Activated CD4-positive, alpha-beta T cell treated with anti-CD3 and anti-CD28 coated beads, Interleukin-2, amount 10 ng/mL, durations not matched to agents 7 days and 5 days (primary cell): ENCODE data around the gene ITGAV. TPM values are rescaled to one million over a fixed set of nuclear protein-coding genes. Genes with fewer than 3 reads are reported as not detected.

ENCODE experiments used
- CTCF ChIA-PET: fragments of 350-600 bp; sonication (Branson Sonifier 250); formaldehyde crosslinking; loops from one replicate; lab custom pipeline; 2021; ENCODE audit warnings: antibody characterized with exemption; lab: Charles Lee
- POLR2A ChIA-PET: fragments of 350-600 bp; sonication (Branson Sonifier 250); formaldehyde crosslinking; loops from one replicate; lab custom pipeline; 2021; ENCODE audit warnings: antibody characterized with exemption; lab: Charles Lee
- DNase-seq: peaks from one replicate; pipeline ENCODE4 v3.0.0-alpha.2; 2020
- H3K27ac Mint-ChIP-seq: one replicate; pipeline ENCODE4 v1.8.0; 2021; ENCODE audit warnings: mild to moderate bottlenecking, moderate library complexity, mixed read lengths
- H3K27me3 Mint-ChIP-seq: one replicate; pipeline ENCODE4 v1.8.0; 2021; ENCODE audit warnings: mixed read lengths
- H3K36me3 Mint-ChIP-seq: one replicate; pipeline ENCODE4 v1.8.0; 2021; ENCODE audit warnings: low read depth, mixed read lengths
- H3K4me1 Mint-ChIP-seq: one replicate; pipeline ENCODE4 v1.8.0; 2021; ENCODE audit warnings: mixed read lengths
- H3K4me3 Mint-ChIP-seq: one replicate; pipeline ENCODE4 v1.8.0; 2021; ENCODE audit warnings: mild to moderate bottlenecking, moderate library complexity, mixed read lengths
- H3K9me3 Mint-ChIP-seq: one replicate; pipeline ENCODE4 v1.8.0; 2021; ENCODE audit warnings: mixed read lengths
- total RNA-seq, 2 experiments: library from RNA; stranded (reverse); gene quantifications; one replicate each; pipeline ENCODE4 v1.2.3, GENCODE V29; 2021

ITGAV gene
- total RNA-seq: 1 to 10 TPM; 6.5 to 7.0 TPM

- peak within 1 kb of the TSS; percentile 89 for H3K27ac Mint-ChIP-seq
- peak; percentile 88 for DNase-seq
- no peaks in the 10 kb centered on the region for H3K36me3 Mint-ChIP-seq
- H3K4me3 Mint-ChIP-seq: peak within 1 kb of the TSS; percentile 83
- CTCF ChIA-PET: interaction anchor here (0.9 to 1.3 kb wide), 4 partner anchors 11 to 90 kb away, joined by 3 to 4 read pairs (median 3); no protein-coding TSS in a partner anchor
- peaks cover 27% of the 10 kb centered on the region for H3K4me1 Mint-ChIP-seq
- no peaks in the 10 kb centered on the region for H3K9me3 Mint-ChIP-seq
- peaks cover 9% of the 10 kb centered on the region for H3K27me3 Mint-ChIP-seq
- POLR2A ChIA-PET: interaction anchor here (0.6 to 1.3 kb wide), 3 partner anchors 79 to 859 kb away, joined by 3 to 7 read pairs (median 3); partner anchors contain the start of gene ZC3H15
Measured at GRCh38 chr2:186589612-186590349, at the start of gene ITGAV. ITGAV (plus strand) TSS chr2:186590056; CDS start chr2:186590339, 283 bp downstream.

- Mint-ChIP-seq H3K27ac (no peak overlapping the region), H3K4me1 (no peaks in the 10 kb centered on the region), H3K36me3 (no peaks in the 10 kb centered on the region), H3K27me3 (peaks cover 10% of the 10 kb centered on the region), H3K9me3 (no peaks in the 10 kb centered on the region), H3K4me3 (no peak overlapping the region)
- no peak for DNase-seq
- ChIA-PET CTCF (no interaction called here), POLR2A (no interaction called here)
Measured at GRCh38 chr2:186540941-186541340, 48.9 kb upstream of the ITGAV start.

- Mint-ChIP-seq H3K4me3 (no peak overlapping the region), H3K36me3 (no peaks in the 10 kb centered on the region), H3K27me3 (peaks cover 4% of the 10 kb centered on the region), H3K27ac (no peak overlapping the region), H3K9me3 (no peaks in the 10 kb centered on the region), H3K4me1 (no peaks in the 10 kb centered on the region)
- ChIA-PET CTCF (no interaction called here), POLR2A (no interaction called here)
- DNase-seq: no peak
Measured at GRCh38 chr2:186542002-186542401, 47.9 kb upstream of the ITGAV start.

GRCh38 chr2:186543561-186544131 lies 46.2 kb upstream of the ITGAV start:
- ChIA-PET CTCF (no interaction called here), POLR2A (no interaction called here)
- no peak overlapping the region for H3K4me3 Mint-ChIP-seq
- no peaks in the 10 kb centered on the region for H3K27me3 Mint-ChIP-seq
- no peak for DNase-seq
- H3K4me1 Mint-ChIP-seq: no peaks in the 10 kb centered on the region
- H3K27ac Mint-ChIP-seq: no peak overlapping the region
- H3K9me3 Mint-ChIP-seq: no peaks in the 10 kb centered on the region
- H3K36me3 Mint-ChIP-seq: no peaks in the 10 kb centered on the region

GRCh38 chr2:186544255-186544675 lies 45.6 kb upstream of the ITGAV start:
- no peak overlapping the region for H3K4me3 Mint-ChIP-seq
- ChIA-PET CTCF (interaction anchor here (0.8 kb wide), 1 partner anchor 10 kb away, joined by 5 read pairs; no protein-coding TSS in a partner anchor), POLR2A (no interaction called here)
- no peaks in the 10 kb centered on the region for H3K4me1 Mint-ChIP-seq
- H3K27me3 Mint-ChIP-seq: no peaks in the 10 kb centered on the region
- no peak overlapping the region for H3K27ac Mint-ChIP-seq
- no peaks in the 10 kb centered on the region for H3K9me3 Mint-ChIP-seq
- DNase-seq: no peak
- no peaks in the 10 kb centered on the region for H3K36me3 Mint-ChIP-seq

GRCh38 chr2:186546846-186547245 lies 43.0 kb upstream of the ITGAV start:
- Mint-ChIP-seq H3K4me1 (no peaks in the 10 kb centered on the region), H3K27me3 (no peaks in the 10 kb centered on the region), H3K27ac (no peak overlapping the region), H3K9me3 (no peaks in the 10 kb centered on the region), H3K36me3 (no peaks in the 10 kb centered on the region), H3K4me3 (no peak overlapping the region)
- DNase-seq: no peak
- CTCF ChIA-PET: no interaction called here
- POLR2A ChIA-PET: no interaction called here

GRCh38 chr2:186551323-186552050 lies 38.4 kb upstream of the ITGAV start:
- CTCF ChIA-PET: no interaction called here
- no peaks in the 10 kb centered on the region for H3K9me3 Mint-ChIP-seq
- DNase-seq: no peak
- H3K27ac Mint-ChIP-seq: no peak overlapping the region
- no peaks in the 10 kb centered on the region for H3K36me3 Mint-ChIP-seq
- no peaks in the 10 kb centered on the region for H3K4me1 Mint-ChIP-seq
- peaks cover 1% of the 10 kb centered on the region for H3K27me3 Mint-ChIP-seq
- POLR2A ChIA-PET: no interaction called here
- H3K4me3 Mint-ChIP-seq: no peak overlapping the region

- Mint-ChIP-seq H3K27ac (no peak overlapping the region), H3K4me1 (no peaks in the 10 kb centered on the region), H3K27me3 (peaks cover 2% of the 10 kb centered on the region), H3K4me3 (no peak overlapping the region), H3K9me3 (no peaks in the 10 kb centered on the region), H3K36me3 (no peaks in the 10 kb centered on the region)
- DNase-seq: no peak
- POLR2A ChIA-PET: no interaction called here
- CTCF ChIA-PET: no interaction called here
Measured at GRCh38 chr2:186554429-186554828, 35.4 kb upstream of the ITGAV start.

- Mint-ChIP-seq H3K36me3 (no peaks in the 10 kb centered on the region), H3K27me3 (peaks cover 2% of the 10 kb centered on the region), H3K9me3 (no peaks in the 10 kb centered on the region), H3K4me1 (no peaks in the 10 kb centered on the region), H3K4me3 (no peak overlapping the region), H3K27ac (no peak overlapping the region)
- POLR2A ChIA-PET: no interaction called here
- no peak for DNase-seq
- CTCF ChIA-PET: no interaction called here
Measured at GRCh38 chr2:186554850-186555671, 34.8 kb upstream of the ITGAV start.

- H3K27me3 Mint-ChIP-seq: peaks cover 4% of the 10 kb centered on the region
- POLR2A ChIA-PET: no interaction called here
Measured at GRCh38 chr2:186558512-186559276, 31.2 kb upstream of the ITGAV start.

GRCh38 chr2:186559370-186559769 lies 30.5 kb upstream of the ITGAV start:
- H3K27me3 Mint-ChIP-seq: peaks cover 8% of the 10 kb centered on the region
- no peaks in the 10 kb centered on the region for H3K9me3 Mint-ChIP-seq
- H3K4me3 Mint-ChIP-seq: no peak overlapping the region
- POLR2A ChIA-PET: no interaction called here
- CTCF ChIA-PET: no interaction called here
- no peaks in the 10 kb centered on the region for H3K36me3 Mint-ChIP-seq
- no peak for DNase-seq
- no peak overlapping the region for H3K27ac Mint-ChIP-seq
- no peaks in the 10 kb centered on the region for H3K4me1 Mint-ChIP-seq

More at GRCh38 chr2:186558512-186559276, 31.2 kb upstream of the ITGAV start:
- no peak for DNase-seq
- Mint-ChIP-seq H3K9me3 (no peaks in the 10 kb centered on the region), H3K36me3 (no peaks in the 10 kb centered on the region), H3K4me3 (no peak overlapping the region), H3K4me1 (no peaks in the 10 kb centered on the region), H3K27ac (no peak overlapping the region)
- CTCF ChIA-PET: no interaction called here

- no peak overlapping the region for H3K27ac Mint-ChIP-seq
- peaks cover 8% of the 10 kb centered on the region for H3K27me3 Mint-ChIP-seq
- DNase-seq: no peak
- no peaks in the 10 kb centered on the region for H3K9me3 Mint-ChIP-seq
- no peaks in the 10 kb centered on the region for H3K36me3 Mint-ChIP-seq
- POLR2A ChIA-PET: no interaction called here
- no peak overlapping the region for H3K4me3 Mint-ChIP-seq
- CTCF ChIA-PET: no interaction called here
- no peaks in the 10 kb centered on the region for H3K4me1 Mint-ChIP-seq
Measured at GRCh38 chr2:186559848-186560247, 30.0 kb upstream of the ITGAV start.
